ENCODE measurements around the gene IVL. TPM values are rescaled to one million over a fixed set of nuclear protein-coding genes. Genes with fewer than 3 reads are reported as not detected.

IVL gene
- total RNA-seq, 1 experiment from 2014 or later, result not detected

GRCh38 chr1:152879559-152880198 is 28.7 kb upstream of the IVL start:
- H3K4me3 ChIP-seq (replicated peaks in 1 of 2; ENCODE audit: low read depth in 1 of 2, low read length in 2 of 2), result no peak overlapping the region
- BruUV-seq (replicated peaks), result no TSS peak
- TF ChIP-seq JUND (IDR thresholded peaks at IDR 0.05) (no peak), ZNF274 (IDR thresholded peaks at IDR 0.05; ENCODE audit: low read depth, low read length) (no peak), TCF7L2 (IDR thresholded peaks at IDR 0.05; ENCODE audit: borderline replicate concordance, extremely low read depth, insufficient read depth, insufficient read length) (no peak), ZFX (IDR thresholded peaks at IDR 0.05) (no peak), POLR2A (IDR thresholded peaks at IDR 0.05; ENCODE audit: borderline replicate concordance, extremely low read depth, insufficient read depth, insufficient read length) (no peak), EGR1 (IDR thresholded peaks at IDR 0.05; ENCODE audit: low read depth) (no peak)
- intact Hi-C loops (cut with micrococcal nuclease), result no loop called here
- no peak overlapping the region for H3K9ac ChIP-seq (ENCODE audit: low read length)
- H3K36me3 ChIP-seq (ENCODE audit: control insufficient read depth in 1 of 2, insufficient read depth in 2 of 2, low read length in 2 of 2), result no peaks in the 10 kb centered on the region
- H3K9me2 ChIP-seq (ENCODE audit: insufficient read depth), result no peaks in the 10 kb centered on the region
- DNase-seq (ENCODE audit: low read depth, low spot score), result no peak
- no peak overlapping the region for H2AFZ ChIP-seq (ENCODE audit: low read depth, low read length, poor library complexity, severe bottlenecking)
- CTCF ChIA-PET, result interaction anchor here (2.0 kb wide), 1 partner anchor 47 kb away, joined by 15 read pairs; no protein-coding TSS in a partner anchor
- ATAC-seq, result no peak
- H3K27me3 ChIP-seq (ENCODE audit: insufficient read depth, low read length), result peaks cover 12% of the 10 kb centered on the region; the same call in 1 of the 2 replicates
- H3K79me2 ChIP-seq (ENCODE audit: insufficient read depth, low read length), result no peaks in the 10 kb centered on the region
- RAD21 ChIA-PET (ENCODE audit: low non-redundant PET in 1 of 2, low total read pairs in 2 of 2, uncharacterized antibody in 2 of 2, unreplicated experiment in 2 of 2), result no interaction called here
- H4K20me1 ChIP-seq (ENCODE audit: insufficient read depth), result no peaks in the 10 kb centered on the region
- no peaks in the 10 kb centered on the region for H3K4me1 ChIP-seq (ENCODE audit: control insufficient read depth in 1 of 2, insufficient read depth in 2 of 2, low read length in 2 of 2)
- POLR2A ChIA-PET, result no interaction called here
- no peak overlapping the region for H3K27ac ChIP-seq (ENCODE audit: low read depth, low read length)
- no peaks in the 10 kb centered on the region for H3K9me3 ChIP-seq (ENCODE audit: control insufficient read depth in 1 of 2, insufficient read depth in 1 of 2, low read depth in 1 of 2, low read length in 2 of 2)
- no peak overlapping the region for H3K4me2 ChIP-seq (ENCODE audit: low read length)

GRCh38 chr1:152880316-152880715 is 28.0 kb upstream of the IVL start:
- intact Hi-C loops (cut with micrococcal nuclease), result no loop called here

More at GRCh38 chr1:152880316-152880715, 28.0 kb upstream of the IVL start:
- H4K20me1 ChIP-seq (ENCODE audit: insufficient read depth), result no peaks in the 10 kb centered on the region
- no peak overlapping the region for H3K27ac ChIP-seq (ENCODE audit: low read depth, low read length)
- no peaks in the 10 kb centered on the region for H3K9me2 ChIP-seq (ENCODE audit: insufficient read depth)
- no peak overlapping the region for H3K4me2 ChIP-seq (ENCODE audit: low read length)
- DNase-seq (ENCODE audit: low read depth, low spot score), result no peak
- ATAC-seq, result no peak
- ChIA-PET POLR2A (no interaction called here), CTCF (no interaction called here), RAD21 (ENCODE audit: low non-redundant PET in 1 of 2, low total read pairs in 2 of 2, uncharacterized antibody in 2 of 2, unreplicated experiment in 2 of 2) (no interaction called here)
- no peaks in the 10 kb centered on the region for H3K36me3 ChIP-seq (ENCODE audit: control insufficient read depth in 1 of 2, insufficient read depth in 2 of 2, low read length in 2 of 2)
- no TSS peak for BruUV-seq (replicated peaks)
- no peaks in the 10 kb centered on the region for H3K4me1 ChIP-seq (ENCODE audit: control insufficient read depth in 1 of 2, insufficient read depth in 2 of 2, low read length in 2 of 2)
- no peaks in the 10 kb centered on the region for H3K9me3 ChIP-seq (ENCODE audit: control insufficient read depth in 1 of 2, insufficient read depth in 1 of 2, low read depth in 1 of 2, low read length in 2 of 2)
- no peak overlapping the region for H2AFZ ChIP-seq (ENCODE audit: low read depth, low read length, poor library complexity, severe bottlenecking)
- no peak overlapping the region for H3K9ac ChIP-seq (ENCODE audit: low read length)
- H3K4me3 ChIP-seq (replicated peaks in 1 of 2; ENCODE audit: low read depth in 1 of 2, low read length in 2 of 2), result no peak overlapping the region
- no peak for TF ChIP-seq ELF1 (IDR thresholded peaks at IDR 0.05; ENCODE audit: borderline replicate concordance, low read depth)
- TF ChIP-seq EGR1 (IDR thresholded peaks at IDR 0.05; ENCODE audit: low read depth), result no peak
- TF ChIP-seq SP1 (IDR thresholded peaks at IDR 0.05; ENCODE audit: low read depth), result no peak
- no peak for TF ChIP-seq RAD21 (IDR thresholded peaks at IDR 0.05; ENCODE audit: low read depth)
- no peak for TF ChIP-seq SRF (IDR thresholded peaks at IDR 0.05; ENCODE audit: low read depth)
- no peak for TF ChIP-seq EZH2 (IDR thresholded peaks at IDR 0.05)
- no peak for TF ChIP-seq JUND (IDR thresholded peaks at IDR 0.05)
- TF ChIP-seq CEBPB (IDR thresholded peaks at IDR 0.05; ENCODE audit: low read depth), result no peak
- no peak for TF ChIP-seq TCF7L2 (IDR thresholded peaks at IDR 0.05; ENCODE audit: borderline replicate concordance, extremely low read depth, insufficient read depth, insufficient read length)
- TF ChIP-seq FOSL1 (IDR thresholded peaks at IDR 0.05; ENCODE audit: low read depth), result no peak
- no peak for TF ChIP-seq ATF3 (IDR thresholded peaks at IDR 0.05)
- TF ChIP-seq YY1 (IDR thresholded peaks at IDR 0.05; ENCODE audit: extremely low read depth, insufficient replicate concordance, low read depth, low read length), result no peak
- TF ChIP-seq ZFX (IDR thresholded peaks at IDR 0.05), result no peak
- no peak for TF ChIP-seq ZNF274 (IDR thresholded peaks at IDR 0.05; ENCODE audit: low read depth, low read length)
- no peak for TF ChIP-seq MAX (IDR thresholded peaks at IDR 0.05)
- no peak for TF ChIP-seq CTCF (IDR thresholded peaks at IDR 0.05 in 2 of 3, conservative IDR thresholded peaks at IDR 0.05 in 1 of 3; ENCODE audit: borderline replicate concordance in 1 of 3, insufficient read depth in 1 of 3, low read depth in 2 of 3, low read length in 2 of 3)
- no peak for TF ChIP-seq SIN3A (IDR thresholded peaks at IDR 0.05; ENCODE audit: low read depth)
- TF ChIP-seq POLR2AphosphoS5 (IDR thresholded peaks at IDR 0.05; ENCODE audit: low read depth, low read length), result no peak
- peaks cover 14% of the 10 kb centered on the region; the same call in 1 of the 2 replicates for H3K27me3 ChIP-seq (ENCODE audit: insufficient read depth, low read length)
- no peaks in the 10 kb centered on the region for H3K79me2 ChIP-seq (ENCODE audit: insufficient read depth, low read length)

Data from HCT116 (cell line).